GM12892 (cell line): Measurements from ENCODE around the gene AK3.
A peak's percentile ranks its signal among the peaks of the same experiment; 100 is the strongest.

Source experiments
- POLR2A ChIP-seq: IDR thresholded peaks from 2 replicates; pipeline ENCODE4 v1.6.1; 2011; ENCODE audit warnings: low read depth, low read length, control low read depth
- POLR2AphosphoS5 ChIP-seq: IDR thresholded peaks from 2 replicates; pipeline ENCODE4 v1.6.1; 2011; ENCODE audit warnings: low read depth, low read length, control low read depth

GRCh38 chr9:4740638-4741364 is at the start of gene AK3:
- TF ChIP-seq POLR2A (peak; percentile 92), POLR2AphosphoS5 (peak; percentile 84)
